Activated B cell treated with CpG ODN at 0.5 μM for 24 hours (primary cell): ENCODE results near the gene SEMA6A. TPM values are rescaled to one million over a fixed set of nuclear protein-coding genes. Genes with fewer than 3 reads are reported as not detected.

Source experiments
- ATAC-seq: fragments of 200-7000 bp; cut with Tn5 transposase; one replicate; pipeline ENCODE4 v1.10.0; 2021; ENCODE audit warnings: low read depth, mild to moderate bottlenecking, moderate library complexity
- CTCF ChIA-PET: fragments of 350-600 bp; sonication (Branson Sonifier 250); formaldehyde crosslinking; loops from one replicate; lab custom pipeline; 2021; ENCODE audit warnings: antibody characterized with exemption; lab: Charles Lee
- POLR2A ChIA-PET: fragments of 350-600 bp; sonication (Branson Sonifier 250); formaldehyde crosslinking; loops from one replicate; lab custom pipeline; 2021; ENCODE audit warnings: antibody characterized with exemption; lab: Charles Lee
- DNase-seq: peaks from one replicate; pipeline ENCODE4 v3.0.0; 2022
- H3K27ac Mint-ChIP-seq: one replicate; pipeline ENCODE4 v1.8.0; 2020; ENCODE audit warnings: mixed read lengths
- H3K27me3 Mint-ChIP-seq: one replicate; pipeline ENCODE4 v1.8.0; 2021; ENCODE audit warnings: mixed read lengths
- H3K36me3 Mint-ChIP-seq: one replicate; pipeline ENCODE4 v1.8.0; 2021; ENCODE audit warnings: low read depth, mixed read lengths
- H3K4me1 Mint-ChIP-seq: one replicate; pipeline ENCODE4 v1.8.0; 2021; ENCODE audit warnings: mixed read lengths
- H3K4me3 Mint-ChIP-seq: one replicate; pipeline ENCODE4 v1.8.0; 2020; ENCODE audit warnings: mild to moderate bottlenecking, mixed read lengths
- H3K9me3 Mint-ChIP-seq: one replicate; pipeline ENCODE4 v1.8.0; 2020; ENCODE audit warnings: mixed read lengths
- CTCF ChIP-seq: fragments of 200-600 bp; IDR thresholded peaks from one replicate; pipeline ENCODE4 v1.8.0; 2022; ENCODE audit warnings: antibody characterized with exemption, mild to moderate bottlenecking
- intact Hi-C: fragments of 100-400 bp; cut with micrococcal nuclease; formaldehyde crosslinking; loops from one replicate; pipeline ENCODE4 v1.15.1; 2024
- total RNA-seq: library from RNA; stranded (reverse); gene quantifications from 2 replicates; pipeline ENCODE4 v1.2.3, GENCODE V29; 2022

The SEMA6A gene
- total RNA-seq, 1 donor from 2014 or later = 0.20 TPM

- H3K27me3 Mint-ChIP-seq = no peaks in the 10 kb centered on the region
- no peak overlapping the region for H3K4me3 Mint-ChIP-seq
- ChIA-PET POLR2A (no interaction called here), CTCF (no interaction called here)
- ATAC-seq (no peak), DNase-seq (no peak)
- H3K36me3 Mint-ChIP-seq = no peaks in the 10 kb centered on the region
- peaks cover 8% of the 10 kb centered on the region for H3K4me1 Mint-ChIP-seq
- H3K9me3 Mint-ChIP-seq = no peaks in the 10 kb centered on the region
- no peak for TF ChIP-seq CTCF
- H3K27ac Mint-ChIP-seq = no peak overlapping the region
- intact Hi-C loops = no loop called here
Observed at GRCh38 chr5:116613445-116613844, 38.8 kb upstream of the SEMA6A start.

GRCh38 chr5:116612431-116612830 lies 37.8 kb upstream of the SEMA6A start:
- Mint-ChIP-seq H3K4me1 (peaks cover 8% of the 10 kb centered on the region), H3K36me3 (no peaks in the 10 kb centered on the region), H3K9me3 (no peaks in the 10 kb centered on the region), H3K4me3 (no peak overlapping the region), H3K27ac (no peak overlapping the region), H3K27me3 (no peaks in the 10 kb centered on the region)
- ChIA-PET POLR2A (no interaction called here), CTCF (no interaction called here)
- TF ChIP-seq CTCF = no peak
- intact Hi-C loops = no loop called here
- ATAC-seq = no peak
- DNase-seq = no peak

GRCh38 chr5:116605310-116606070 lies 30.9 kb upstream of the SEMA6A start:
- ChIA-PET CTCF (no interaction called here), POLR2A (no interaction called here)
- intact Hi-C loops = no loop called here
- DNase-seq = no peak
- peaks cover 9% of the 10 kb centered on the region for H3K27me3 Mint-ChIP-seq
- no peak overlapping the region for H3K27ac Mint-ChIP-seq
- no peaks in the 10 kb centered on the region for H3K9me3 Mint-ChIP-seq
- no peak for TF ChIP-seq CTCF
- no peak overlapping the region for H3K4me3 Mint-ChIP-seq
- no peaks in the 10 kb centered on the region for H3K4me1 Mint-ChIP-seq
- no peak for ATAC-seq
- H3K36me3 Mint-ChIP-seq = no peaks in the 10 kb centered on the region

- ATAC-seq = no peak
- Mint-ChIP-seq H3K4me1 (no peaks in the 10 kb centered on the region), H3K27me3 (peaks cover 13% of the 10 kb centered on the region), H3K4me3 (no peak overlapping the region), H3K9me3 (no peaks in the 10 kb centered on the region), H3K27ac (no peak overlapping the region), H3K36me3 (no peaks in the 10 kb centered on the region)
- ChIA-PET CTCF (no interaction called here), POLR2A (no interaction called here)
- intact Hi-C loops = no loop called here
- no peak for DNase-seq
- no peak for TF ChIP-seq CTCF
Observed at GRCh38 chr5:116604805-116605204, 30.2 kb upstream of the SEMA6A start.

- Mint-ChIP-seq H3K27ac (no peak overlapping the region), H3K9me3 (no peaks in the 10 kb centered on the region), H3K4me1 (no peaks in the 10 kb centered on the region), H3K4me3 (no peak overlapping the region), H3K27me3 (peaks cover 13% of the 10 kb centered on the region), H3K36me3 (no peaks in the 10 kb centered on the region)
- ATAC-seq (no peak), DNase-seq (no peak)
- ChIA-PET CTCF (no interaction called here), POLR2A (no interaction called here)
- no peak for TF ChIP-seq CTCF
- intact Hi-C loops = no loop called here
Observed at GRCh38 chr5:116600876-116601275, 26.3 kb upstream of the SEMA6A start.
